Glutamatergic neuron (in vitro differentiated cells): ENCODE data around the gene BCL10. TPM values are rescaled to one million over a fixed set of nuclear protein-coding genes. Genes with fewer than 3 reads are reported as not detected.

Experiments used
- DNase-seq: peaks from one replicate; pipeline ENCODE4 v3.0.0; 2022
- H3K27ac Mint-ChIP-seq: one replicate; pipeline ENCODE4 v1.8.0; 2020; ENCODE audit warnings: mild to moderate bottlenecking, mixed read lengths, inconsistent platforms; ENCODE audit not compliant: unreplicated experiment
- H3K27me3 Mint-ChIP-seq: one replicate; pipeline ENCODE4 v1.8.0; 2020; ENCODE audit warnings: mild to moderate bottlenecking, moderate library complexity, mixed read lengths, inconsistent platforms; ENCODE audit not compliant: unreplicated experiment
- H3K36me3 Mint-ChIP-seq: one replicate; pipeline ENCODE4 v1.8.0; 2020; ENCODE audit warnings: mild to moderate bottlenecking, mixed read lengths, inconsistent platforms; ENCODE audit not compliant: unreplicated experiment
- H3K4me1 Mint-ChIP-seq: one replicate; pipeline ENCODE4 v1.8.0; 2020; ENCODE audit warnings: mild to moderate bottlenecking, low read depth, mixed read lengths, inconsistent platforms; ENCODE audit not compliant: unreplicated experiment
- H3K4me3 Mint-ChIP-seq: one replicate; pipeline ENCODE4 v1.8.0; 2020; ENCODE audit warnings: mild to moderate bottlenecking, mixed read lengths, inconsistent platforms; ENCODE audit not compliant: unreplicated experiment
- H3K9me3 Mint-ChIP-seq: one replicate; pipeline ENCODE4 v1.8.0; 2020; ENCODE audit warnings: mild to moderate bottlenecking, moderate library complexity, mixed read lengths, inconsistent platforms; ENCODE audit not compliant: unreplicated experiment
- total RNA-seq: library from RNA; stranded (reverse); fragmentation: NEBNext Ultra II Directional; extraction: Animal tissue kit (Norgen Biotek cat#: 25700); gene quantifications from one replicate; pipeline ENCODE4 v1.2.1, GENCODE V29; 2021; ENCODE audit not compliant: unreplicated experiment
- TF ChIP-seq, protein P1 (sequence below): fragments of 200-600 bp; sonication (generic); IDR thresholded peaks from one replicate; pipeline ENCODE4 v1.5.0; 2021; ENCODE audit not compliant: partially characterized antibody, unreplicated experiment

The BCL10 gene
- total RNA-seq, 1 donor from 2014 or later, result 21.9 TPM

- no peak overlapping the region for H3K27ac Mint-ChIP-seq
- H3K4me1 Mint-ChIP-seq, result peaks cover 17% of the 10 kb centered on the region
- DNase-seq, result no peak
- peaks cover 1% of the 10 kb centered on the region for H3K27me3 Mint-ChIP-seq
- H3K9me3 Mint-ChIP-seq, result no peaks in the 10 kb centered on the region
- peaks cover 13% of the 10 kb centered on the region for H3K36me3 Mint-ChIP-seq
- TF ChIP-seq, protein P1, sequence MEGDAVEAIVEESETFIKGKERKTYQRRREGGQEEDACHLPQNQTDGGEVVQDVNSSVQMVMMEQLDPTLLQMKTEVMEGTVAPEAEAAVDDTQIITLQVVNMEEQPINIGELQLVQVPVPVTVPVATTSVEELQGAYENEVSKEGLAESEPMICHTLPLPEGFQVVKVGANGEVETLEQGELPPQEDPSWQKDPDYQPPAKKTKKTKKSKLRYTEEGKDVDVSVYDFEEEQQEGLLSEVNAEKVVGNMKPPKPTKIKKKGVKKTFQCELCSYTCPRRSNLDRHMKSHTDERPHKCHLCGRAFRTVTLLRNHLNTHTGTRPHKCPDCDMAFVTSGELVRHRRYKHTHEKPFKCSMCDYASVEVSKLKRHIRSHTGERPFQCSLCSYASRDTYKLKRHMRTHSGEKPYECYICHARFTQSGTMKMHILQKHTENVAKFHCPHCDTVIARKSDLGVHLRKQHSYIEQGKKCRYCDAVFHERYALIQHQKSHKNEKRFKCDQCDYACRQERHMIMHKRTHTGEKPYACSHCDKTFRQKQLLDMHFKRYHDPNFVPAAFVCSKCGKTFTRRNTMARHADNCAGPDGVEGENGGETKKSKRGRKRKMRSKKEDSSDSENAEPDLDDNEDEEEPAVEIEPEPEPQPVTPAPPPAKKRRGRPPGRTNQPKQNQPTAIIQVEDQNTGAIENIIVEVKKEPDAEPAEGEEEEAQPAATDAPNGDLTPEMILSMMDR, result no peak
- H3K4me3 Mint-ChIP-seq, result no peak overlapping the region
Measured at GRCh38 chr1:85245456-85245855, 31.0 kb downstream of the BCL10 start.

DNA sequence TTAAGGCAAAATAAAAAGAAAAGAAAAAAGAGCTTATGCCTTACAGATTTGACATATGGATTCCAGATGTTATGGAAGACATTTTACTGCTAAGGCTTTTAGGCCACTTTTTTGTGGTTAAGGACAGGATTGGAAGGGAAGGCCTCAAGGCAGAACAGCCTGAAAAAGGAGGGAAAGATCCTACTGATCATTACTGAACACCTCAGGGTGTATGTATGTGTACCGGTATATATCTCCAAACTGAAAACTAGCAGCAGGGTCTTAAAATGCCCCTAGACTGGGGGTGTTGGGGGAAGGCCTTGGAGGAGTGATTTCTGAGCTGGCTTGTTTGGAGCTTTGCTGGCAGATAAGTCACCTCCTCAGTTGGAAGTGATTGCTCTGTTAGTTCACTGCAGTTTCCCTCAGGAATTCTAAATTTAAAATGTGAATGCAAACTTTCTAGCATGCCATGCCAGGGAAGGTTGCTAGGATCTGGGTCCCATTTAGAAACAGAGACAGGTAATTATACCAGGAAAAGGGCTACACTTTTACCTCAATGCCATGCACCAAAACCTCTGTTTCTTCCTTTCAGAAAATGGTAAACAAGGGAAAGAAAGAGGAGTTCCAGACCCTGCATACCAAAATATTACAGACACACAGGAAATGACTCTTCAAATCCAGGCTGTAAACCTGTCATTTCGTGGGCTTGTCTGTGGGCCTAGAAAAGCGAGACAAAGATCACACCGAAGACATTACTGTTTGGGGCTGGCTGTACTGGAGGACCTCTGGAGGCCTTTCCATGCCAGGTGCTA, 32.0 kb downstream of the BCL10 start:
- DNase-seq, result no peak
- H3K27me3 Mint-ChIP-seq, result peaks cover 1% of the 10 kb centered on the region
- H3K27ac Mint-ChIP-seq, result peak overlapping the region; percentile 75
- H3K9me3 Mint-ChIP-seq, result no peaks in the 10 kb centered on the region
- TF ChIP-seq, protein P1, result no peak
- no peak overlapping the region for H3K4me3 Mint-ChIP-seq
- H3K4me1 Mint-ChIP-seq, result peaks cover 21% of the 10 kb centered on the region
- peaks cover 3% of the 10 kb centered on the region for H3K36me3 Mint-ChIP-seq

GRCh38 chr1:85243372-85243771, 33.1 kb downstream of the BCL10 start:
- H3K9me3 Mint-ChIP-seq, result no peaks in the 10 kb centered on the region

DNA sequence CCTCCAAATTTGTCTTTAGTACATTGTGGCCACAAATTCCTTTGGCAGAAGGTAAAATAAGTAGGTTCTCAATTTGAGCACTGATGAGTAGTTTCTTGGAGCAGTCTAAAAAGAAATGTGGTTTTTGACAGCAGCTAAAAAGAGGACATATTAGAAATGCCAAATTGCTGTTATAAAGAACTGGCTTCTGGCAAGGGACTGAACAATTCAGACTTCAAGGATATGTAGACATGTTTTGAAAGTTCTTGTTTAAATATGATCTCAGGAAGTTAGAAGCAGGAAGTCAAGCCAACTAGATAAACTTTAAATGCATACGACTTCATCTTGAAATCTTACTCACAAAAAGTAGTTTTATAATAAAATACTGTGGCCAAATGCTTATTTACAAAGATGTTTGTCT, 35.8 kb downstream of the BCL10 start:
- H3K4me3 Mint-ChIP-seq, result no peak overlapping the region
- H3K36me3 Mint-ChIP-seq, result no peaks in the 10 kb centered on the region
- peaks cover 16% of the 10 kb centered on the region for H3K4me1 Mint-ChIP-seq
- H3K27me3 Mint-ChIP-seq, result peaks cover 1% of the 10 kb centered on the region
- DNase-seq, result no peak
- H3K27ac Mint-ChIP-seq, result no peak overlapping the region
- TF ChIP-seq, protein P1, result no peak
- no peaks in the 10 kb centered on the region for H3K9me3 Mint-ChIP-seq

More at GRCh38 chr1:85243372-85243771, 33.1 kb downstream of the BCL10 start:
- H3K4me3 Mint-ChIP-seq, result no peak overlapping the region
- TF ChIP-seq, protein P1, result no peak
- H3K36me3 Mint-ChIP-seq, result no peaks in the 10 kb centered on the region
- peaks cover 1% of the 10 kb centered on the region for H3K27me3 Mint-ChIP-seq
- peak overlapping the region; percentile 74 for H3K27ac Mint-ChIP-seq
- H3K4me1 Mint-ChIP-seq, result peaks cover 21% of the 10 kb centered on the region
- no peak for DNase-seq

DNA sequence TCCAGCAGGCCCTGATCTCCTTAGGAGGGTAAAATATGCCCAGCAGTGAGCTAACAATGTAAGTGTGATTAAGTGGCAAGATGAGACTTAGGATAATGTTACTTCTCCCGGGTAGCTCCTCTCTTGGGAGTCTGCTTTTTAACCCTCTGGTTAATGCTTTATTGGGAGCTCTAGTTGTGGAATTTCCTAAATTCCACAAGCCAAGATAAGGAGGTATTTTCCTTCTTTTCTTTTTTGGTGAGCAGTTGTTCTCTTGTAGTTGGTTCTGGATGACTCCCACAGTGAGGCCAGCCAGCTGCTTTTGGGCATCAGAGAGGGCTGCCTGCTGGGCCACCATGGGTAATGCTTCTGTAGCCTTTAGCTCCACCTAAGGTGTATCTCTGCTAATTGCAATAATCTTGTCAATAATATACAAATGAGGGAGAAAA, 36.2 kb downstream of the BCL10 start:
- H3K4me1 Mint-ChIP-seq, result peaks cover 14% of the 10 kb centered on the region
- no peaks in the 10 kb centered on the region for H3K36me3 Mint-ChIP-seq
- H3K9me3 Mint-ChIP-seq, result no peaks in the 10 kb centered on the region
- no peak overlapping the region for H3K4me3 Mint-ChIP-seq
- H3K27me3 Mint-ChIP-seq, result peaks cover 1% of the 10 kb centered on the region
- DNase-seq, result no peak
- no peak overlapping the region for H3K27ac Mint-ChIP-seq
- TF ChIP-seq, protein P1, result no peak
